ENCODE data around the gene ACAA1.

GRCh38 chr3:38131621-38132369 lies 5.1 kb downstream of the ACAA1 start:
- TF ChIP-seq CTCF (conservative IDR thresholded peaks at IDR 0.05): no peak; the same call in 1 of the 2 replicates
- no peak for TF ChIP-seq EZH2 (IDR thresholded peaks at IDR 0.05; ENCODE audit: low read depth)
